K562 (cell line): ENCODE results near the gene CEBPE. TPM values are rescaled to one million over a fixed set of nuclear protein-coding genes. Genes with fewer than 3 reads are reported as not detected.

Experiments used
- BRD9 ChIP-seq: fragments of 450-650 bp; IDR thresholded peaks from 2 replicates; pipeline ENCODE4 v1.6.1; 2018; ENCODE audit warnings: low read depth; ENCODE audit not compliant: partially characterized antibody
- FOXK2 ChIP-seq, 2 experiments: fragments of 450-650 bp; IDR thresholded peaks in 1 of 2; conservative IDR thresholded peaks in 1 of 2; 2 replicates each; pipeline ENCODE4 v1.6.1; 2016; ENCODE audit warnings: low read depth in 2 of 2, mild to moderate bottlenecking in 1 of 2
- HDAC8 ChIP-seq: fragments of 450-650 bp; IDR thresholded peaks from 2 replicates; pipeline ENCODE4 v1.6.1; 2016; ENCODE audit warnings: mild to moderate bottlenecking, missing genetic modification characterization, moderate library complexity, missing compliant biosample characterization
- MAFF ChIP-seq: IDR thresholded peaks from 2 replicates; pipeline ENCODE4 v1.6.1; 2012; ENCODE audit warnings: low read length, improper control_type of control experiment
- NCOR1 ChIP-seq: fragments of 450-650 bp; IDR thresholded peaks from 2 replicates; pipeline ENCODE4 v1.6.1; 2016; ENCODE audit warnings: mild to moderate bottlenecking, moderate library complexity
- NR2C2 ChIP-seq, 2 experiments: fragments of 200-800 bp in 1 of 2; sonication (Bioruptor generic) in 1 of 2; sonication (generic) in 1 of 2; formaldehyde crosslinking in 1 of 2; IDR thresholded peaks; 2 replicates each; pipeline versions ENCODE4 v1.6.1 to v1.8.0; 2016 to 2022; ENCODE audit warnings: mild to moderate bottlenecking in 1 of 2, missing compliant biosample characterization in 1 of 2, missing genetic modification characterization in 1 of 2, missing genetic modification reagents in 1 of 2
- RCOR1 ChIP-seq, 2 experiments: IDR thresholded peaks; 2 replicates each; pipeline ENCODE4 v1.6.1; 2012; ENCODE audit warnings: low read depth in 2 of 2, low read length in 2 of 2, borderline replicate concordance in 1 of 2, improper control_type of control experiment in 1 of 2
- SMAD3 ChIP-seq: fragments of 450-650 bp; formaldehyde crosslinking; conservative IDR thresholded peaks from 2 replicates; pipeline ENCODE4 v1.4.0; 2020; ENCODE audit warnings: mild to moderate bottlenecking
- ZC3H8 ChIP-seq: fragments of 450-650 bp; IDR thresholded peaks from 2 replicates; pipeline ENCODE4 v1.6.1; 2017
- polyA plus RNA-seq, 8 experiments: library from polyadenylated mRNA; depleted of rRNA in 4 of 8; stranded (reverse) in 5 of 8; unstranded in 3 of 8; fragments of >200 nt; fragmentation: Nextera tagmentation in 2 of 8; fragmentation: Illumina TruSeq in 1 of 8; extraction: Ambion mirVana in 2 of 8; extraction: Trizol in 1 of 8; gene quantifications; 2 replicates each; pipeline versions ENCODE4 v1.2.1 to v1.2.3, GENCODE V29; 2011 to 2014; ENCODE audit warnings: inconsistent platforms in 1 of 8, missing spikeins in 1 of 8
- total RNA-seq, 7 experiments: library from RNA; depleted of rRNA in 6 of 7; stranded (reverse); fragments of >200 nt in 6 of 7; fragmentation: Illumina TruSeq in 2 of 7; extraction: Trizol in 2 of 7; gene quantifications; 2 replicates each; pipeline versions ENCODE4 v1.2.1 to v1.2.3, GENCODE V29; 2011 to 2021; ENCODE audit warnings: low replicate concordance in 1 of 7
- TF ChIP-seq, protein P1 (sequence below): fragments of 450-650 bp; IDR thresholded peaks from 2 replicates; pipeline ENCODE4 v1.6.1; 2016; ENCODE audit warnings: low read depth
- TF ChIP-seq, protein P2 (sequence below): fragments of 450-650 bp; IDR thresholded peaks from 2 replicates; pipeline ENCODE4 v1.6.1; 2017; ENCODE audit warnings: antibody characterized with exemption, mild to moderate bottlenecking
- TF ChIP-seq, protein P3 (sequence below), 2 experiments: IDR thresholded peaks; 2 replicates each; pipeline ENCODE4 v1.6.1; 2012; ENCODE audit warnings: improper control_type of control experiment in 2 of 2, low read depth in 2 of 2, low read length in 2 of 2, borderline replicate concordance in 1 of 2

The CEBPE gene
- total and polyA plus RNA-seq, 9 of the 15 experiments (the other 6 are each of a cell fraction or from before 2014, with no cell fraction given), result 0.09 to 0.15 (median 0.13) TPM; not detected in 6

DNA sequence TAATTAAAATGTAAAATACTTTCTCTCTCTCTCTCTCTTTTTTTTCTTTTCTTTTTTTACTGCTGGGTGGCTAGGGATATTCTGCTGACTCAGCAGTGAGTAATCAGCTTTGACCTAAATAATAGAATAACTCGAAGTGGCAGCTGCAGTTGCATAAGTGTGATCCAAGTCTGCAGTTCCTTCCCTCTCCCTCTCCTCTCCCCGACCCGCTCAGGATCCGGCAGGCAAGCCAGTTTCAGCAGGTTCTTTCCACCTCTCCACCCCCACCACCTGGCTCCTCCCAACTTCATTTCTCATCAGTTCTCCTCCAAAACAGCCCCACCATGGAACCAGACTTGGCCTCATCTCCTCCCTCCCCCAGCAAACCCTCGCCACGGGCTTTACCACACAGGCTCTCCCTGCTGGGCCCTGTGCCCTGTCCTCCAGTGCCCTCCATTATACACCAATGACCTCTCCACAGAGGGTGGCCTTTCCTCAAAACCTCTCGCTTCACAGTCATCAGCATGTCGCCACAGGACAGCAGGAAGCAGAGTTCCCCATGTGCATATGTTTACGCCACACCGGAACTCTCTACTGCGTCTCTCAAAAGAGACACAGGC is 42.0 kb upstream of the CEBPE start (continued):
- TF ChIP-seq, protein P1, sequence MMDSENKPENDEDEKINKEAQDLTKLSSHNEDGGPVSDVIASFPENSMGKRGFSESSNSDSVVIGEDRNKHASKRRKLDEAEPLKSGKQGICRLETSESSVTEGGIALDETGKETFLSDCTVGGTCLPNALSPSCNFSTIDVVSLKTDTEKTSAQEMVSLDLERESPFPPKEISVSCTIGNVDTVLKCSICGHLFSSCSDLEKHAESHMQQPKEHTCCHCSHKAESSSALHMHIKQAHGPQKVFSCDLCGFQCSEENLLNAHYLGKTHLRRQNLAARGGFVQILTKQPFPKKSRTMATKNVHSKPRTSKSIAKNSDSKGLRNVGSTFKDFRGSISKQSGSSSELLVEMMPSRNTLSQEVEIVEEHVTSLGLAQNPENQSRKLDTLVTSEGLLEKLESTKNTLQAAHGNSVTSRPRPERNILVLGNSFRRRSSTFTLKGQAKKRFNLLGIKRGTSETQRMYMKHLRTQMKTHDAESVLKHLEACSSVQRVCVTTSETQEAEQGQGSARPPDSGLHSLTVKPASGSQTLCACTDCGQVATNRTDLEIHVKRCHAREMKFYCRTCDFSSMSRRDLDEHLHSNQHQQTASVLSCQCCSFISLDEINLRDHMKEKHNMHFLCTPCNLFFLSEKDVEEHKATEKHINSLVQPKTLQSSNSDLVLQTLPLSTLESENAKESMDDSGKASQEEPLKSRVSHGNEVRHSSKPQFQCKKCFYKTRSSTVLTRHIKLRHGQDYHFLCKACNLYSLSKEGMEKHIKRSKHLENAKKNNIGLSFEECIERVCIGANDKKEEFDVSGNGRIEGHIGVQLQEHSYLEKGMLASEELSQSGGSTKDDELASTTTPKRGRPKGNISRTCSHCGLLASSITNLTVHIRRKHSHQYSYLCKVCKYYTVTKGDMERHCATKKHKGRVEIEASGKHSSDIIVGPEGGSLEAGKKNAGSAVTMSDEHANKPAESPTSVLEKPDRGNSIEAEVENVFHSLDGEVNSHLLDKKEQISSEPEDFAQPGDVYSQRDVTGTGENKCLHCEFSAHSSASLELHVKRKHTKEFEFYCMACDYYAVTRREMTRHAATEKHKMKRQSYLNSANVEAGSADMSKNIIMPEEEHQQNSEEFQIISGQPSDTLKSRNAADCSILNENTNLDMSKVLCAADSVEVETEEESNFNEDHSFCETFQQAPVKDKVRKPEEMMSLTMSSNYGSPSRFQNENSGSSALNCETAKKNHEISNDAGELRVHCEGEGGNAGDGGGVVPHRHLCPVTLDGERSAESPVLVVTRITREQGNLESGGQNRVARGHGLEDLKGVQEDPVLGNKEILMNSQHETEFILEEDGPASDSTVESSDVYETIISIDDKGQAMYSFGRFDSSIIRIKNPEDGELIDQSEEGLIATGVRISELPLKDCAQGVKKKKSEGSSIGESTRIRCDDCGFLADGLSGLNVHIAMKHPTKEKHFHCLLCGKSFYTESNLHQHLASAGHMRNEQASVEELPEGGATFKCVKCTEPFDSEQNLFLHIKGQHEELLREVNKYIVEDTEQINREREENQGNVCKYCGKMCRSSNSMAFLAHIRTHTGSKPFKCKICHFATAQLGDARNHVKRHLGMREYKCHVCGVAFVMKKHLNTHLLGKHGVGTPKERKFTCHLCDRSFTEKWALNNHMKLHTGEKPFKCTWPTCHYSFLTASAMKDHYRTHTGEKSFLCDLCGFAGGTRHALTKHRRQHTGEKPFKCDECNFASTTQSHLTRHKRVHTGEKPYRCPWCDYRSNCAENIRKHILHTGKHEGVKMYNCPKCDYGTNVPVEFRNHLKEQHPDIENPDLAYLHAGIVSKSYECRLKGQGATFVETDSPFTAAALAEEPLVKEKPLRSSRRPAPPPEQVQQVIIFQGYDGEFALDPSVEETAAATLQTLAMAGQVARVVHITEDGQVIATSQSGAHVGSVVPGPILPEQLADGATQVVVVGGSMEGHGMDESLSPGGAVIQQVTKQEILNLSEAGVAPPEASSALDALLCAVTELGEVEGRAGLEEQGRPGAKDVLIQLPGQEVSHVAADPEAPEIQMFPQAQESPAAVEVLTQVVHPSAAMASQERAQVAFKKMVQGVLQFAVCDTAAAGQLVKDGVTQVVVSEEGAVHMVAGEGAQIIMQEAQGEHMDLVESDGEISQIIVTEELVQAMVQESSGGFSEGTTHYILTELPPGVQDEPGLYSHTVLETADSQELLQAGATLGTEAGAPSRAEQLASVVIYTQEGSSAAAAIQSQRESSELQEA, result no peak
- TF ChIP-seq, protein P2, sequence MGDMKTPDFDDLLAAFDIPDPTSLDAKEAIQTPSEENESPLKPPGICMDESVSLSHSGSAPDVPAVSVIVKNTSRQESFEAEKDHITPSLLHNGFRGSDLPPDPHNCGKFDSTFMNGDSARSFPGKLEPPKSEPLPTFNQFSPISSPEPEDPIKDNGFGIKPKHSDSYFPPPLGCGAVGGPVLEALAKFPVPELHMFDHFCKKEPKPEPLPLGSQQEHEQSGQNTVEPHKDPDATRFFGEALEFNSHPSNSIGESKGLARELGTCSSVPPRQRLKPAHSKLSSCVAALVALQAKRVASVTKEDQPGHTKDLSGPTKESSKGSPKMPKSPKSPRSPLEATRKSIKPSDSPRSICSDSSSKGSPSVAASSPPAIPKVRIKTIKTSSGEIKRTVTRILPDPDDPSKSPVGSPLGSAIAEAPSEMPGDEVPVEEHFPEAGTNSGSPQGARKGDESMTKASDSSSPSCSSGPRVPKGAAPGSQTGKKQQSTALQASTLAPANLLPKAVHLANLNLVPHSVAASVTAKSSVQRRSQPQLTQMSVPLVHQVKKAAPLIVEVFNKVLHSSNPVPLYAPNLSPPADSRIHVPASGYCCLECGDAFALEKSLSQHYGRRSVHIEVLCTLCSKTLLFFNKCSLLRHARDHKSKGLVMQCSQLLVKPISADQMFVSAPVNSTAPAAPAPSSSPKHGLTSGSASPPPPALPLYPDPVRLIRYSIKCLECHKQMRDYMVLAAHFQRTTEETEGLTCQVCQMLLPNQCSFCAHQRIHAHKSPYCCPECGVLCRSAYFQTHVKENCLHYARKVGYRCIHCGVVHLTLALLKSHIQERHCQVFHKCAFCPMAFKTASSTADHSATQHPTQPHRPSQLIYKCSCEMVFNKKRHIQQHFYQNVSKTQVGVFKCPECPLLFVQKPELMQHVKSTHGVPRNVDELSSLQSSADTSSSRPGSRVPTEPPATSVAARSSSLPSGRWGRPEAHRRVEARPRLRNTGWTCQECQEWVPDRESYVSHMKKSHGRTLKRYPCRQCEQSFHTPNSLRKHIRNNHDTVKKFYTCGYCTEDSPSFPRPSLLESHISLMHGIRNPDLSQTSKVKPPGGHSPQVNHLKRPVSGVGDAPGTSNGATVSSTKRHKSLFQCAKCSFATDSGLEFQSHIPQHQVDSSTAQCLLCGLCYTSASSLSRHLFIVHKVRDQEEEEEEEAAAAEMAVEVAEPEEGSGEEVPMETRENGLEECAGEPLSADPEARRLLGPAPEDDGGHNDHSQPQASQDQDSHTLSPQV, result peak; percentile 89
- TF ChIP-seq HDAC8 (tag) (no peak), FOXK2 (conservative IDR thresholded peaks at IDR 0.05 in 1 of 2, IDR thresholded peaks at IDR 0.05 in 1 of 2; ENCODE audit: low read depth in 2 of 2) (peak in 1 of 2 experiments; percentile 66; a peak in 1 of 4 replicates), MAFF (peak; percentile 100), ZC3H8 (no peak), NR2C2 (CRISPR knock-in tag; IDR thresholded peaks at IDR 0.05) (no peak), NR2C2 (tag; IDR thresholded peaks at IDR 0.05) (peak; percentile 49; the same call in 1 of the 2 replicates), NCOR1 (peak; percentile 77), SMAD3 (CRISPR knock-in tag) (0 out of 2 replicates have a peak, but pooled peaks have one; percentile 39), RCOR1 (IDR thresholded peaks at IDR 0.05; ENCODE audit: borderline replicate concordance in 1 of 2, low read depth in 2 of 2, low read length in 2 of 2) (0 out of 4 replicates have a peak, but pooled peaks of 1 of the 2 experiments have one; percentile 26), BRD9 (no peak)
- TF ChIP-seq, protein P3, sequence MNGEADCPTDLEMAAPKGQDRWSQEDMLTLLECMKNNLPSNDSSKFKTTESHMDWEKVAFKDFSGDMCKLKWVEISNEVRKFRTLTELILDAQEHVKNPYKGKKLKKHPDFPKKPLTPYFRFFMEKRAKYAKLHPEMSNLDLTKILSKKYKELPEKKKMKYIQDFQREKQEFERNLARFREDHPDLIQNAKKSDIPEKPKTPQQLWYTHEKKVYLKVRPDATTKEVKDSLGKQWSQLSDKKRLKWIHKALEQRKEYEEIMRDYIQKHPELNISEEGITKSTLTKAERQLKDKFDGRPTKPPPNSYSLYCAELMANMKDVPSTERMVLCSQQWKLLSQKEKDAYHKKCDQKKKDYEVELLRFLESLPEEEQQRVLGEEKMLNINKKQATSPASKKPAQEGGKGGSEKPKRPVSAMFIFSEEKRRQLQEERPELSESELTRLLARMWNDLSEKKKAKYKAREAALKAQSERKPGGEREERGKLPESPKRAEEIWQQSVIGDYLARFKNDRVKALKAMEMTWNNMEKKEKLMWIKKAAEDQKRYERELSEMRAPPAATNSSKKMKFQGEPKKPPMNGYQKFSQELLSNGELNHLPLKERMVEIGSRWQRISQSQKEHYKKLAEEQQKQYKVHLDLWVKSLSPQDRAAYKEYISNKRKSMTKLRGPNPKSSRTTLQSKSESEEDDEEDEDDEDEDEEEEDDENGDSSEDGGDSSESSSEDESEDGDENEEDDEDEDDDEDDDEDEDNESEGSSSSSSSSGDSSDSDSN (IDR thresholded peaks at IDR 0.05; ENCODE audit: borderline replicate concordance in 1 of 2, low read depth in 2 of 2, low read length in 2 of 2), result no peak
